HL-60 (cell line): ENCODE data around the gene CFAP221.

Source experiments
- CTCF ChIP-seq: IDR thresholded peaks from one replicate; pipeline ENCODE4 v1.5.1; 2011; ENCODE audit warnings: low read length, control low read depth, inconsistent platforms; ENCODE audit not compliant: insufficient read depth
- POLR2AphosphoS5 ChIP-seq: IDR thresholded peaks from 2 replicates; pipeline ENCODE4 v1.6.1; 2012; ENCODE audit warnings: low read depth
- REST ChIP-seq: IDR thresholded peaks from 2 replicates; pipeline ENCODE4 v1.6.1; 2012; ENCODE audit warnings: low read depth; ENCODE audit not compliant: insufficient replicate concordance

GRCh38 chr2:119591523-119591922 lies 47.3 kb downstream of the CFAP221 start:
- TF ChIP-seq CTCF (no peak), REST (no peak), POLR2AphosphoS5 (no peak)
